ENCODE measurements around the gene NKD2.
"Not testable (repeated sequence)": the region's sequence is repeated elsewhere in the genome, so short reads cannot be mapped to it uniquely, and the experiment has no call there.

The NKD2 gene

DNA sequence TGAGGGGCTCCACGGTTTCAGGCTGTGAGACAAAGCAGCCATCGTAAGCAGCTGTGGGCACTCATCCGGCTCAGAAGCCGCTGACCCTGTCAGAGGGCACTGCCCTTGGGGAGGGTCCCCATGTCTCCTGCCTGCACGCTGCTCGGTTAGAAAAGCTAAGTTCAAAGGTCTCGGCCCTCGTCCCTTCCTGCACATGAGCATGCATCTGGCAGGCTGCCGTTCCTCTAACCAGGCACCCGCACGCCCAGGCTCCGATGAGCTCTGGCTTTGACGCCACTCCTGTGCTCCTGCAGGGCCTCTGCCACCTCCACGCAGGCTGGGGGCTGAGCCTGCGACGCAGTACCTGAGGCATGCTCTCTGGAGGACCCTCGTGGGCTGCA lies 51.3 kb downstream of the NKD2 start:
- no peak for DNase-seq

DNA sequence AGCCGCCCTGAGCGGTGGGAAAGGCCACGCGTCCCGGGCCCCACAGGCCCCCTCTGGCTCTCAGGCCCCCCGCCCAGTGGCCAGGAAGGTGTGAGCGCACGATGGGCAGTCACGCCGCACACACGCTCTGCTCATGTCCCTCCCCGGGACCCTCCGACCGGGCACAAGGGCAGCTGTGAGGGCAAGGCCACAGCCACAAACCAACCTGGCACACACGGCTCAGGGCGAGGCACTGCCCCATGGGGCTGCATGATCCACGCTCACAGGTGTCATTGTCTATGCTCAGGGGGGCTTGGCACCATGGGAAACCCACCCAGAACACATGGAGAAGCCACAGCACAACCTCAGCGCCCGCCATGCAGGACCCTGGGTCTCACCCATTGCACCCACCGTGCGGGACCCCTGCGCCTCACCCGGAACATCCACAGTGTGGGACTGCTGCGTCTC lies 52.0 kb downstream of the NKD2 start:
- DNase-seq: no peak

DNA sequence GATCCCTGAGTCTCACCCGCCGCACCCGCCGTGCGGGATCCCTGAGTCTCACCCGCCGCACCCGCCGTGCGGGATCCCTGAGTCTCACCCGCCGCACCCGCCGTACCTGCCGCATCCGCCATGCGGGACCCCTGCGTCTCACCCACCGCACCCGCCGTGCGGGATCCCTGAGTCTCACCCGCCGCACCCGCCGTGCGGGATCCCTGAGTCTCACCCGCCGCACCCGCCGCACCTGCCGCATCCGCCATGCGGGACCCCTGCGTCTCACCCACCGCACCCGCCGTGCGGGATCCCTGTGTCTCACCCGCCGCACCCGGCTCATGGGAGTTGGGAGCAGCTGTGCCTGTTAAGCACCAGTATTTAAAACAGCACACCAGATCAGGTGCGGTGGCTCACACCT lies 52.7 kb downstream of the NKD2 start:
- DNase-seq: not testable (repeated sequence)

DNA sequence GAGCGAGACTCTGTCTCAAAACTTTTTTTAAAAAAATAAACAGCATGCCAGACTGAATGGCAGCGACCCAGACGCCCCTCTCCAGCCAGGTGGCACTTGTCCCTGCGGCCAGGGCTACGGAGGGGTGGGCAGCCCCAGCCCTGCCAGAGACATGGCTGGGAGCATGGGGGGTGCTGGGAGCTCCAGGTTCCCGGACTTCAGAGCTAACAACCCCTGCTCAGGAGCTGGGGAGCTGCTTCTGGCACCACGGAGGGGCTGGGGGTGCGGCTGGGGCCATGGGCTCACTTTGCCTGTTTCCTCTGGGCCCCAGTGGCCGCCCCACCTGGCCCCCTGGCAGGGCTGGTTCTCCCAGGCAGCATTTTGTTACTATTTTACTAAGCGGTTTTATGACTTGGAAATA lies 53.3 kb downstream of the NKD2 start:
- no peak for DNase-seq

DNA sequence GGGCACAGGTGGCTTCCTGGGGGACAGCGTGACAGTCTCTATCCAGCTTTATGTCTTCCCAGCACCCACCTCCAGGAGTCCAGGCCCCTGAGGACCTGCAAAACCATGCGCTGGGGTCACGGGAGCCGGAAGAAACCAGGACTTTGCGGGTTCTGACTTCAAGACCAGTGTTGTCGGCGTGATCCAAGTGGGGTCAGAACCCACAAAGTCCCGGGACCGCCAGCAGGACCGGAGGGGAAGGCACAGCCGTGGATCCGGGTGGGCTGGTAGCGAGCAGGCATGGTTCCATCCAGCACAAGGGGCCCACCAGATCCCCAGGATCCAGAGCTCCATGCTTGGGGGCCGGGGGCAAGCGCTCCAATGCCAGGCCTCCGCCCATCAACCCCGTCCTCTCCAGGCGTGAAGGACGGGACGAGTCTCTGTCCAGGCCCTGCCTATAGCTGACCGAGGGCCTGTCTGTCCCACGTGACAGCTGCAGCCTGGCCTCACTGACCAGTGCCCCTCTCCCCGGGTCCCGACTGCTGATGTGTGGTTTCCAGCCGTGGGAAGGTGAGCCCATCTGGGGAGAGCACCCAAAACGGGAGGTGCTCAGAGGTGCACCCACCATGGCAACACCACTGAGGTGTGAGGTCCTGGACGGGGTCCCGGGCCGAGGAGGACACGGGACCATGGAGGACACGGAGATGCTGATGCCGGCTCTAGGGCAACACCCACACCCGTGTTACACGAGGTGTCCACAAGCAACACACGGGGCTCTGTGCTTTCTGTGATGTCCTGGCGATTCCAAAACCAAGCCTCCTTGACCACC lies 54.4 kb downstream of the NKD2 start:
- no peak for DNase-seq

DNA sequence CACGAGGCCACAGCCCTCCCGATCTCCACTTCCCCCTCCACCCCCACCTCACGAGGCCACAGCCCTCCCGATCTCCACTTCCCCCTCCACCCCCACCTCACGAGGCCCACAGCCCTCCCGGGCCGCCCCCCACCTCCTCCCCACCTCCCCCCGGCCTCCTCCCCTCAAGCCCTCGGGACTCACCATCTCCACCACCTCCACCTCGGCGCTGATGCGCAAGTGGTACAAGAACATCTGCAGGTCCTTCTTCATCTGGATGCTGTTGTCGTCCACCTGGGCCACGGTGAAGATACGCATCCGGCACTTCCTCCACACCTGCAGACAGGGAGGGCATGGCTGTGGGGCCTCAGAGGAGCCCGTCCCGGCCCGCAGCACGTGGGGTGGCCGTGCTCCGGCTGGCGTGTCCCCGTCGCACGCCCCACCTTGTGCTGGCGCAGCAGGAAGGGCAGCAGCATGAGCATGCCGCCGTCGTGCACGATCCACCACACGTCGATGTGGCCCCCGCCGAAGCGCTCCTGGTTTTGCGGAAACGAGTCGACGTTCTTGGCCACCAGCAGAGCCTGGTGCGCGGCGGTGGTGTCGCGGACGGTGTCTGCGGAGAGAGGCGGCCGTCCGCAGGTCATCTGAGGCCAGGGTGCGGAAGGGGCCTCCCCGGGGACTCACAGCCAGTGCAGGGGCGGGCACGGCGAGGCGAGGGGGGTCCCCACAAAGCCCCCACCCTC lies 55.2 kb downstream of the NKD2 start:
- no peak for DNase-seq

DNA sequence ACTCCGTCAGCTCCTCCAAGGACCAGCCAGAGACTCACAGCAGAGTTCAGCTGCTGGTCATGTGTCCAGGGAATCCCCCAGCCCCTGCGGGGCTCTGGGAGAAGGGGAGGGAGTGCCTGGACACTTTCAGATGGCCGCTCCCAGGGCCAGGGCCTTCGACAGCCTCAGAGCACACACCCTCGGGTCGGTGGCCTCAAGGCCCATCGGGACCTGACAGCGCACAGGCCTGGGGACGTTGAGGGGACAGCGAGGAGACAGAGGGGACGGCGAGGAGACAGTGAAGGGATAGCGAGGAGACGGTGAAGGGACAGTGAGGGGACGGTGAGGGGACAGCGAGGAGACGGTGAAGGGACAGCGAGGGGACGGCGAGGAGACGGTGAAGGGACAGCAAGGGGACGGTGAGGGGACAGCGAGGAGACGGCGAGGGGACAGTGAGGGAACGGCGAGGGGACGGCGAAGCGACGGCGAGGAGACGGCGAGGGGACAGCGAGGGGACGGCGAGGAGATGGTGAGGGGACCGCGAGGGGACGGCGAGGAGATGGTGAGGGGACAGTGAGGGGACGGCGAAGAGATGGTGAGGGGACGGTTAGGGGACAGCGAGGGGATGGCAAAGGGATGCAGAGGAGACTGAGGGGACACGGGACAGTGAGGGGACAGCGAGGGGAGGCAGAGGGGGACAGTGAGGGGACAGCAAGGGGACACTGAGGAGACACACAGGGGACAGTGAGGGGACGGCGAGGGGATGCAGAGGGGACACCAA lies 56.0 kb downstream of the NKD2 start:
- DNase-seq: no peak

DNA sequence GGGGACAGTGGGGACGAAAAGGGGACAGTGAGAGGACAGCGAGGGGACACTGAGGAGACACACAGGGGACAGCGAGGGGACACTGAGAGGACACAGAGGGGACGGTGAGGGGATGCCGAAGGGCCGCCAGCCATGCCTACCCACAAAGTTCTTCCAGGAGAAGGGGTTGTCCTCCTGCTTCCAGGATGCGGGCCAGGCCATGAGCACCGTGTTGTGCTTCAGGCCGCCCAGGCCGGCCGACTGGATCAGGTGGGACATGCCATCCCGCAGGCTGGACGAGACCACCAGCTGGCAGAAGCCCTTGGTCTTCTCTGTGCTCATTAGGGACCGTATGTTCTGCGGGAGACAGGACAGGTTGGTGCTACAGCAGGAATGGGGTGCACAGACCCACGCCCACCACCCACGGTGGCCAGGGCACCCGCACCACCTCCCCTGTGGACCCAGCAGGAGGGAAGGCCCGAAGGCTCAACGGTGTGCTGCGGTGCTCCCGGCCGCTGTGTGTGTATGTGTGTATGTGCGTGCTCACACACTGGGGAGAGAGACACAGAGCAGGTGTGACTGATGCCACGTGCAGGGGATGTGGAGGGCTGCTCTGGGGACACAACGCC lies 56.6 kb downstream of the NKD2 start:
- no peak for DNase-seq

DNA sequence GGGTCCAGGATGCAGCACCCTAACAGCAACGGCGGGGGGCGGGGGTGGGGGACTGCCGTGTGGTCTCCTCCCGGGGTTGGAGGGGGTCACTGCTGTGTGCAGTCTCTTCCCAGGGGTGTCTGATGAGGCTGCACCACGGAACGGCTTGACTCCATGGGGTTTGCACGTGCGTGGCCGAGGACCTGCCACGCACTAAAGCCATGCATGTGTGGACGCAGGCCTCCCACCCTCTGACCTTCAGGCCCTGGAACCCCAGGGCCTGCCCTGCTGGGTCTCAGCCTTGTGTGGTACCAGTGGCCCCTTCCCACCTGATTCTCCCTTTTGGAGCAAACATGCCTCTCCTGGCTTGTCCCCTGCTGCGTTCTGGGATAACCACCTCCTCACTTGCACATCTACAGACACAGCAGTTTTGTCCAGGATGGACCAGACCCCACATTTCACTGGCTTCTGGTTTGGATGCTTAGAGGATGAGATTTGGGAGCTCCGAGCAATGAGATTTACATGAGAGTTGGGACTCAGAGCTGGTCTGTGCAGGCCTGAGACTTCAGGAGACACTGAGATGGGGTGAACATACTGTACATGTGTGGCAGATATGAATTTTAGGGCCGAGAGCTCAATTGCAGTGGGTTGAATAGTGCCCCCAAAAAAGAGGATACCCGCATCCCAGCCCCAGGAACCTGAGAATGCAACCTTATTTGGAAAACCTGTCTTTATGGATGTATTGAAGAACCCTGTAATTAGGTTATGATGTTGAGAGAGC lies 57.5 kb downstream of the NKD2 start:
- no peak for DNase-seq

DNA sequence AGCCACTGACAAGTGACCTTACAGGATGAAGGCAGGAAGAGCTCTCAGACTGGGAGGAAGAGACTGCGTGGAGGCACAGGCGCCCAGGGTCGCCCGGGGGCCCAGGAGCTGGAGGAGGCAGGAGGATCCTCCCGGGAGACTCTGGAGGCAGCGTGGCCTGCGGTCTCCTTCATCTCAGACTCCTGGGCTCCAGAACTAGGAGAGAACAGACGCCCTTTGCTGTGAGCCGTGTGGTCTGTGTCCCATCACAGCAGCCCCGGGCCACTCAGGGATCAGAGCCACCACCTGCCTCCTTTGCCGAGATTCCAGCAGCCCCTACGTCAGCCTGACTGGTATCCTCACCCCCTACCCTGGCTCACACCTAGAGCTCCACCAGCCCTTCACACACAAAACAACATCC lies 58.1 kb downstream of the NKD2 start:
- DNase-seq: no peak

DNA sequence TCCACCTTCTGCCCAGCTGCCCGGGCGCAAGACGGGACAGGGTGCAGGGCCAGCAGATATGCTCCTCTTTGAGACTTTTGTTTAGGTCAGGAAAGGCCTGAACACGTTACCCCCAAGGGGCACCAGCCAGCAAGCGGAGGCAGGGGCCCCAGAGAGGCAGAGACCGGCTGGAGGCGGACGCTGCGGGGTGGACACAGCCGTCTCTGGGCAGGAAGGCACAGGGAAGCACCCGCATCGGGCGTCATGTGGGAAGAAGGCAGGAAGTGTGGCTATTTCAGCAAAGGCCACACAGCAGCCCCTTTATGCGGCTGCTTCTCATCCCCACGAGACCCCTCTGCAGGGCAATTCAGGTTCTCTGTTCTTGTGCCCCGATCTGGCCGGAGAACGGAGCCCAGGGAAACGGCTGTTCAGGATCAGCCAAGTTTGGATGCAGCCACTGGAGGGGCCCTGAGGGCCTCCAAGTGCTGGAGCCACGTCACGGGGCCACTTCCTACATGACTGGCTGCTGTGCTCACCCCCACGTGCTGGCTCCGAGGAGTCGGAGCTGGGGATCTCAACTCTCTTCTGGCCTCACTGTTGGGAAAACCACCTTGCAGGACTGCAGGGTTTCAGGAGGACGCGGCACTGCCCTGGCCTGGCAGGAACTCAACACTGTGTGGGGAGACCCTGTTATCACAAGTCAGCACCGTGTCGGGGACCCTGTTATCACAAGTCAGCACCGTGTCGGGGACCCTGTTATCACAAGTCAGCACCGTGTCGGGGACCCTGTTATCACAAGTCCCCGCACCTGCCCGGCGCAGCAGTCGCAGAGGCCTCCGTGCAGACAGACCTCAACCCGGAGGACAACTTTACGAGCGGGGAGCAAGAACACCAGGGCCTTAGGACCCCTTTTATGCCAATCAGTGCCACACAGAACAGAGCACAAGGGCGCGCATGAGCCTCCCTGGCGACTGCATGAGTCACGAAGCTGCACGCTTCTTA lies 58.8 kb downstream of the NKD2 start:
- no peak for DNase-seq

DNA sequence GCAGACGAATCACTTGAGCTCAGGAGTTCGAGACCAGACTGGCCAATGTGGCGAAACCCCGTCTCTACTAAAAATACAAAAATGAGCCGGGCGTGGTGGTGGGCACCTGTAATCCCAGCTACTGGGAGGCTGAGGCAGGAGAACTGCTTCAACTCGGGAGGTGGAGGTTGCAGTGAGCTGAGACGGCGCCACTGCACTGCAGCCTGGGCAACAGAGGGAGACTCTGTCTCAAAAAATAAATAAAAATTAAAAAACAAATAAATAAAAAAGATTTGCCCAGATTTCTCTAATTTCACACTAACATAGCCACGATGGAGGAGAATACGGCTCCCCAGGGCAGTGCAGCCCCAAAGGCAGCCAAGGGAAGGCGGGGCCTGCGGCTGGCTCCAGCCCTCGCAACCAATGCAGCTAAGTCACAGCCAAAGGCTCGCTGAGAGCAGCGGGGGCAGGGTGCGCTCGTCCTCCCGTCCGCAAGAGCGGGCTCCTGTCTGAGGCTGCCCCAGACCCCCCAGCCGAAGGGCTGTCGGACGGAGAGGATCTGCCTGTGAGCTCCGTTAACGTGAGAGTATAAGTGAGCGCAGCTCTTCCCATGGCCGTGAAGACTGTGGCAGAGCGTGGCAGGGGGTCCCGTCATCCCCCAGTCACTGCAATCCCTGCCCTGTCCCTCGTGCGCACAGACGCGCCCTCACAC lies 59.7 kb downstream of the NKD2 start:
- DNase-seq: no peak

DNA sequence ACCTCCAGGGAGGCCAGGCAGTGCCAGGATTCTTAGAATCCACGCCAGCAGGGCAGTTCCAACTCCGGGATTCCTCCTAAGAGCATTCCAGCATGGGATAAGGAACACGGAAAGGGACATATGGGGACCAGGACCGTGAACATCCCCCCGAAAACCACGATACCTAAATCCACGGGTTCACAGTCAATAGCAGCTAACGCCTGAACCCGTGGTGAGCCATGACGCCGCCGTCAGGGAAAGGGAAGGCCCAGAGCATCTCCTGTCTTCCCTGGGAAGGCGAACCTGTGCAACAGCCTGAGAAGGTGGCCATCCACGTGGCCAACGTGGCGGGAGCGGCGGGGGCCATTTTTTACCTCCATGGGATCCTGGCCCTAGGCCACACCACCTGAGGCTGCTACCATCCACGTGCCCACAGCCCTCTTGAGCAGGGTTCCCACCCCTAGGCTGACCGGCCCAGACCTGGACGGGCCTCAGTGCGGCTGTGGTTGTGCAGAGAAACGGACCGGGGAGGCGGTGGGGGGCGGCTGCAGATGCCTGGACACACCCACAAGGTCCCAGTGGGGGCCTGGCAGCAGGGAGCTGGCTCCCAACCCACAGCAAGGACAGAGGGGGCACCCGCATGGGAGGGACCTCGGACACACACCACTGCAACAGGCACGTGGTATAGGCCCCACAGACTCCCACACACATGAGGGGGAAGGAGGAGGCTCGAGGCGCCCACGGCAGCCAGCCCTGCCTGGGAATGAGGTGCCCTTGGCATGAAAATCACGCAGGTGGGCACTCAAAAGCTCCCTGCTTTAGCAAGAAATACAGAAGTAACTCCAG lies 60.5 kb downstream of the NKD2 start:
- no peak for DNase-seq

DNA sequence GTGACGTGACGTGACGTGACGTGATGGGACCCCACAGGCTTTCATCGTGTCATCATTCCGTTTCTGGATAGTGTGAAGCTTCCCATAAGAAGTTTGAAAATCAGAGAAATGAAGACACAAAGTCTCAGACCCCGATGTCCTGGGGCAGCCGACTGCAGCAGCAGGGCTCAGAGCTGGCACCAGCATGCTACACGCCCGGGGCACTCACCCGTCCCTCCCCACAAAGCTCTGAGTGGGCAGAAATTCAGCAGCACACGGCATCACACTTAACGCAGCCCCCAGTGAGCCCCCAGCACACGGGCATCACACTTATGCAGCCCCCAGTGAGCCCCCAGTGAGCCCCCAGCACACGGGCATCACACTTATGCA lies 61.1 kb downstream of the NKD2 start:
- no peak for DNase-seq

DNA sequence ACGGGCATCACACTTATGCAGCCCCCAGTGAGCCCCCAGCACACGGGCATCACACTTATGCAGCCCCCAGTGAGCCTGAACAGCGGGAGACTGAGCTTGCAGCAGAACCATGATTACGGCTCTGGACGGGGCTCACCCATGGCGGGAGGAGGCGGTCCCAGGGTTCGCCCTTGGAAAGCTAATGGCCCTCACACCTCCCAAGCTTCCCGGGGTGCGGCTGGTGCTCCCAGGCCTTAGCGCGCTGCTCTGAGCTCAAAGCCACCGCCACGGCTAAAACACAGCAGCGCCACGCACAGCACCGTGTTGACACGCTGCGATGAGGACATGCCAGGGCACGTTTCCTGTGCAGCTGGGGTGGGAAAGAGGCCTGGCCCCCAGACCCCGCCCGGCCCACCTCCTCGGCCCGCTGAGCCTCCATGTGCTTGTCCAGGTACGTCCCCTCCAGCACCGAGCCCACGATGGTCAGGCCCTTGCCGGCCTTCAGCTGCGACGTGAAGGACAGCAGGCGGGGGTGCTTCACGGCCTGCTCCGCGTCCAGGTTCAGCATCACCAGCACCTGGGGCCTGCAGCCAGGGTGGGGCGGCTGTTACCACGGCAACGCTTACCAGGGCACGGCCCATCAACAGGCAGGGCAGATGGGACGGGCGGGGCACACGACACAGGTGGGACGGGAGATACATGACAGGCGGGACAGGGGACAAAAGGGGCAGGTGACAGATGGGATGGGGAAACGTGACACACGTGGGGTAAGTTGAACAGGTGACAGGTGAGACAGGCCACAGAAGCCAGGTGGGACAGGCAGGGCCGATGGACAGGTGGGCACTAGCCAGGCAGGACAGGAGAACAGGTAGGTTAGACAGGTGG lies 64.9 kb downstream of the NKD2 start:
- no peak for DNase-seq

DNA sequence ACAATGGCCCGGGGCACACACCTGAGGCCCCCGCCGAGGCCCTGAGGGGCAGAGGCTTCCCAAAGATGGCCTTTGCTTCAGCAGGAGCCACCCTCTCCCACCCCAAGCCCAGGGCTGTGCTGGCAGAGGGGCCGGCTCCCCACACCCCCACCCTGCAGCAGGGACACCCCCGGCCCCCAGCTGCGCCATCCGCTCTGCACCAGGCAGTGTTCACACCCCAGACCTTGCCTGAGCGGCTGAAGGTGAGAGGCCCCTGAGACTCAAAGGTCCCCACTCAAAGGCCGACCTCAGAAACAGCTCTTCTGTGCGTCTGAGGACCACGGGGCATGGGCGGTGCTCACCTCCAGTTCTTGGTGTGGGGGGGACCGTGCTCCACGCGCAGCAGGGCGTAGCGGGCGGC lies 65.6 kb downstream of the NKD2 start:
- no peak for DNase-seq

DNA sequence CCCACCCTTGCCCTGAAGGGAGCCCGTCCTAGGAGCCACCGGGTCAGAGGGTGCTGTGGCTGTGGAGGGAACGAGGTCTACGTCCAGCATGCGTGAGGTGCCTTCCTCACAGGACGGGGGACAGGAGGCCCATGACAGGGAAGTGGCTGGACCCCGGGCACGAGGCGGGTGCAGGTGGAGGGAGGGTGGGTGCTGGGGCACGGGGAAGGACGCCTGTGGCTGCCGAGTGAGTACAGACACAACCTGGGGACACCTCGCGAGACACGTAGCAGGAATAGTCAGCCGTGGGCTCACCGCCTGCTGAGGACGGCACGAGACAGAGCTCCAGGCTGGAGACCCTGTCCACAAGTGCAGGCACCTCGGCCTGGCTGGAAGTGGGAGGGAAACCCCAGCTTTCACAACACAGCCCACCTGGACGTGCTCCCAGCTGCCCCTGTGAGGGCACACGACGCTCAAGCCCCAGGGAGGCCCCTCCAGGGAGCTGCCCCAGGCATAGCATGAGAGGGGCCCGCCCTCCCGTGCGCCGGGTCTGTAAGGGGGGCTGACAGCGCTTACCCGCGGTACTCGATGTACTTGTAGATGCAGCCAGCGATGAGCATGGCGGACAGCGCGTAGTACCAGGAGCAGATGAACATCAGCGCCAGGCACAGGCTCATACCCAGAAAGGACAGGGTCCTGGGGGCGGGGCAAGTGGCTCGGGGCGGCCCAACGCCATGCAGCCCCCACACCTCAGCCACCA lies 66.4 kb downstream of the NKD2 start:
- no peak for DNase-seq

DNA sequence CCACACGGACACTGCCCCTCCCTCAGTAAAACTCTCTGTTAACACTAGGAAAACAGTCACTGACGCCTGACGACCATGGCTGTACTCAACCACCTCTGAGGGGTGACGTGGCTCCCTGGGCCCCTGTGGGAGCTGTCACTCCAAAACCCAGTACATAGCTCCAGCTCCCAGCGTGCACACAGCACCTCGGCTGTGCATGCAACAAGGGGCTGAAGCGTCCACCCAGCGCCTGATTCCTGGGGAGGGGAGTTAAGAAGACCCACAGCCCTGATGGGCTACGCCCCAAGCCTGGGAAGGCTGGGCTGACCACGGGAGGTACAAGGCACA lies 66.9 kb downstream of the NKD2 start:
- DNase-seq: no peak
